GM13976 (cell line): ENCODE measurements around the gene ATP11A.

ENCODE experiments used
- DNase-seq: peaks from one replicate; pipeline ENCODE4 v3.0.0; 2012; ENCODE audit warnings: low spot score
- in situ Hi-C: fragments of 300-500 bp; cut with MboI; formaldehyde crosslinking; loops from one replicate; pipeline ENCODE4 v1.12.0; 2022; ENCODE audit warnings: low sequenced_read_pairs, mixed read lengths, inconsistent platforms; ENCODE audit not compliant: unreplicated experiment
- TF ChIP-seq, protein P1 (sequence below): IDR thresholded peaks from 2 replicates; pipeline ENCODE4 v1.5.1; 2012; ENCODE audit warnings: borderline replicate concordance, mild to moderate bottlenecking; ENCODE audit not compliant: insufficient read depth; ENCODE audit errors: extremely low read depth, missing control alignments, control extremely low read depth

ATP11A gene

DNA sequence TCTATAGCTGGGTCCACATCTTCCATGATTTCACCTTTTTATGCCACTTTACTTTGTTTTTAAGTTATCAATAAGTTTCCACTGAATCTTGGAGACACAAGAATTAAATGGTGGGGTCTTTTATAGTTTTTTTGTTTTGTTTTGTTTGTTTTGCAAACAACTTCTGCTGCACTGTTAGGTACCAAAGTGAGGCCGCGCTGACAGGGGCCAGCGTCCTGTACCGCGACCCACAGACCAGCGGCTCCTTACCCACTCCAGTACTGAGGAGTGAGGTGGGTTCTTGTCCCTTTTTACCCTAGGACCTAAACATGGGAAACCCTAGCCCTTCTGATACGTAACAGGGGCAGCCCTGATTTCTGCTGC lies 203.3 kb downstream of the ATP11A start:
- no peak for DNase-seq
- in situ Hi-C loops = no loop called here
- TF ChIP-seq, protein P1, sequence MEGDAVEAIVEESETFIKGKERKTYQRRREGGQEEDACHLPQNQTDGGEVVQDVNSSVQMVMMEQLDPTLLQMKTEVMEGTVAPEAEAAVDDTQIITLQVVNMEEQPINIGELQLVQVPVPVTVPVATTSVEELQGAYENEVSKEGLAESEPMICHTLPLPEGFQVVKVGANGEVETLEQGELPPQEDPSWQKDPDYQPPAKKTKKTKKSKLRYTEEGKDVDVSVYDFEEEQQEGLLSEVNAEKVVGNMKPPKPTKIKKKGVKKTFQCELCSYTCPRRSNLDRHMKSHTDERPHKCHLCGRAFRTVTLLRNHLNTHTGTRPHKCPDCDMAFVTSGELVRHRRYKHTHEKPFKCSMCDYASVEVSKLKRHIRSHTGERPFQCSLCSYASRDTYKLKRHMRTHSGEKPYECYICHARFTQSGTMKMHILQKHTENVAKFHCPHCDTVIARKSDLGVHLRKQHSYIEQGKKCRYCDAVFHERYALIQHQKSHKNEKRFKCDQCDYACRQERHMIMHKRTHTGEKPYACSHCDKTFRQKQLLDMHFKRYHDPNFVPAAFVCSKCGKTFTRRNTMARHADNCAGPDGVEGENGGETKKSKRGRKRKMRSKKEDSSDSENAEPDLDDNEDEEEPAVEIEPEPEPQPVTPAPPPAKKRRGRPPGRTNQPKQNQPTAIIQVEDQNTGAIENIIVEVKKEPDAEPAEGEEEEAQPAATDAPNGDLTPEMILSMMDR = no peak

DNA sequence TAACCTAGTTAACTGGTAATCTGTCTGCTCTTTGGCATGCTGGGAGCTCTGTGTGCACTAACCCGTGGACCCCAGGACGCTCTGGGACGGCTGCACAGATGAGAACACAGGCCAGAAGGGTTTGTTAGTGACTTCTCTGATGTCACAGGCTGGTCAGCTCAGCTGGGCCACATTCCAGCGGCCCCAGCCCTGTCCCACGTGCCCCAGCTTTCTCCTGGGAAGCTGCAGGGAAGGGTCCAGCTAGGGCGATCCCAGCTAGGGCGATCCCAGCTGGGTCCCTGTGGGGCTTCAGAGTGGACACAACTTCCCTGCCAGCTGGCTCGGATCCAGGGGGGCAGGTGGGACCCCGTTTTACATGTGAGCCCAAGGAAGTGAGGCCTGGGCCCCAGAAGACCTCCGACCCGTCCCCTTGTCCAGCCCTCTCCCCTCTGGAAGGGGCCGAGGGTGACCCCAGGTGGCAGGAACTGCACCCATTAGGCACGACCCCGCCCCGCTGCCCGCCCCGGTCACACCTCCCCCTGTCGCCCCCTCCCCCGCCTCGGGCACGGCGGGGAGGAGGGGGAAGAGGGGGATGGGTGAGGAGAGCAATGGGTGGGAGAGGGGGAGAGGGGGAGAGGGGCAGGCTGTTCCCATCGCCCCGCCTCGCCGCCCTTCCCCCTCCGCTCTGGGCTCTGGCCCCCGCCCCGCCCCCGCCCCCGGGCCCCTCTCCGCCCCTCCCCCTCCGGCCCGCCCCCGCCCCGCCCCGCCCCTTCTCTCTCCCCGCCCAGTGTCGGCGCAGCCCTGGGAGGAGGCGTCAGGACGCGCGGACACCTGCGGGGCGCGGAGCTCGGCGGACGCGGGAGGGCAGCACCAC lies 204.0 kb downstream of the ATP11A start:
- in situ Hi-C loops = no loop called here
- TF ChIP-seq, protein P1 = peak; percentile 35
- peak; percentile 87 for DNase-seq

DNA sequence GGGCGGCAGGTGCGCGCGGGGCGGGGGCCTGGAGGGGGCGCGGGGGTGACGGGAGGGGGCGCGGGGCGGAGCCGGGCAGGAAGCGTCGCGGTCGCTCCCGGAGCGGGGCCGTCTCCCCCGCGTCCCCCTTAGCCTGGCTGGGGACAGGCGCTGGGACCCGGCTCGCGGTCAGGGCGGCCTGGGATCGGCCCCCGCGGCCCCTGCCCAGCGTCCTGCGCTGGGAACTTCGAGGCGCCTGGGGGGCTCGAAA lies 204.5 kb downstream of the ATP11A start:
- TF ChIP-seq, protein P1 = no peak
- DNase-seq = no peak
- in situ Hi-C loops = no loop called here

DNA sequence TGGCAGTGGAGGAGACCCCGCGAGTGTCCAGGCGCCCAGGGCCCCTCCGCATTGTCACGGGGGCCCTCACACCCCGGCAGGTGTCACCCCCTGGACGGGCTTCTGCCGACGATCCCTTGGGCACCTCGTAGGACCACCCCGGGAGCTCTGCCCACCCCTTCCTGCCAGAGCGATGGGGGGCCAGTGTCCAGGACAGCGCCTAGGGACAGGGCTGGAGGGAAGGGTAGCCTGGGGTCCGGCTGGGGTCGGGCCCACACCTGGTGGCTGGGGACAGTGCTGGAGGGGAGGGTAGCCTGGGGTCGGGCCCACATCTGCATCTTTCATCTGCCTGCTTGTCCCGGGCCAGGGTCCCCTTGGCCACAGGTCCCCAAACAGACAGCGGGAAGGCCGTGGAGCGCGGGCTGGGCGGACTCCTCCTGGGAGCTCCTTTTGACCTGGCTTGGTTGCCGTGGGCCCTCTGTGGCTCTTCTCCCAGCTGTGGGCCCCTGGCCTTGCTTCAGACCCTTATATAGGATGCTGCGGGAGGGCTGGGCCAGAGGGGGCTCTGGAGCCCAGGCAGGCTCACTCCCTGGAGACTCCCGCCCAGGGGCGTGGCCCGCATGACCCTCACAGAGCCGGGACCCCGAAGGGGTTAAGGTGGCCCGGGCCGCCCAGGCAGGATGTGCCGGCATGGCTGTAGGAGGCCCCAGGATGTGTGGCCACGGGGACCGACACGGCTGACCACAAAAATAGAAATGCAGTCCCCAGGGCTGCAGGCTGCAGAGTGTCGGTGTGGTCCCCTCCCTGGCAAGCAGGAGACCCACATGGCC lies 205.0 kb downstream of the ATP11A start:
- in situ Hi-C loops = no loop called here
- TF ChIP-seq, protein P1 = no peak
- DNase-seq = no peak

DNA sequence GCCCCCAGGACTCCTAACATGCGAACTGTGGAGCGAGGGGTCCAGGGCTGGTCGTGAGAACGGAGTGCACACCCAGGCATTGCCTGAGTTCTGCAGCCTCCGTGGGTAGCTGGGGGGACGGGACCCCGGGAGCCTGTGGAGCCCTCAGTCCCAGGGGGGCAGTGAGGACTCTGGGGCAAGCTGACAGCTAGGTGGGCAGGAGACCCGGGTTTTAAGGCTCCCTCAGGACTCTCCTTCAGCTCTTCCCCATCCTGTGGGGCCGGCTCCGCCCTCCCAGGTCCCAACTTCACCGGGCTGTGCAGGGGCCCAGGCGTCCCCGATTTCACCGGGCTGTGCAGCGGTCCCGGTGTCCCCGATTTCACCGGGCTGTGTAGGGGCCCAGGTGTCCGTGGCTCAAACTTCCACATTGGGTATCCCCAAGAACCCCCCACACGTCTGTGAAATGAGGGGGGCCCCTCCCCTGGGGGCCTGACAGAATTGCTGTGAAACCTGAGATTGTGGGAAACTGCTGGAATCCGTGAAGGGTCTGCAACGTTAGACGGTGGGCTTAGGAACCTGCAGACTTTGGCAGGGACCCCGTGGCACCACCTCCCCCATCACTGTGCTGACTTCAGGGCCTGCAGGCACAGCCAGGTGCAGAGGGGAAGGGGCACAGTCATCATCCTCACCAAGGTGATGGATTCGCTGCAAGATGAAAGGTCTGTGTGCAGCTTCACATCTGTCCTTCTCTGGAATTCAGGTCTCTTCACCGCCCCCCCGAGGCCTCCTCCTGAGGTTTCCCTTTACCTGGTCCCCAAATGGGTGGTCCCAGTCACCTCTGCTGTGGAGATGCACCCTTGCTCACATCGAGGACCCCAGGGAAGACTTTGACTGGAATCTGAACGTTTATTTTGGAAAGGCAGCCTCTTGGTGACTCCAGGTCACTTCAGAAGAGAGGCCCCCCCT lies 206.0 kb downstream of the ATP11A start:
- DNase-seq = no peak
- TF ChIP-seq, protein P1 = no peak
- in situ Hi-C loops = no loop called here
